ENCODE results near the gene GDF15. TPM values are rescaled to one million over a fixed set of nuclear protein-coding genes. Genes with fewer than 3 reads are reported as not detected.
"Not testable (repeated sequence)": the region's sequence is repeated elsewhere in the genome, so short reads cannot be mapped to it uniquely, and the experiment has no call there.

The GDF15 gene
- total and polyA plus RNA-seq, 8 donors = 15.7 to 180 (median 34.6) TPM

GRCh38 chr19:18345296-18345695 is 40.7 kb upstream of the GDF15 start:
- peaks cover 0 to 25% of the 10 kb centered on the region in 2 donors for H3K4me1 ChIP-seq
- H3K9me3 ChIP-seq = no peaks in the 10 kb centered on the region
- ATAC-seq (no peak), DNase-seq (no peak)
- TF ChIP-seq CTCF (IDR thresholded peaks at IDR 0.05) = no peak
- H3K27ac ChIP-seq = no peak overlapping the region
- H3K27me3 ChIP-seq = no peaks in the 10 kb centered on the region
- H3K4me3 ChIP-seq = no peak overlapping the region
- H3K36me3 ChIP-seq = peaks cover 0 to 21% of the 10 kb centered on the region in 2 donors
- intact Hi-C loops (cut with DNase I) = loop anchor here (5.0 to 10.0 kb wide), 2 partner anchors 60 to 62 kb away; no protein-coding TSS in a partner anchor

- ATAC-seq = no peak
- DNase-seq = no peak
- no peaks in the 10 kb centered on the region for H3K9me3 ChIP-seq
- TF ChIP-seq CTCF (IDR thresholded peaks at IDR 0.05) = no peak
- H3K36me3 ChIP-seq = peaks cover 0 to 21% of the 10 kb centered on the region in 2 donors
- H3K4me3 ChIP-seq = no peak overlapping the region
- peaks cover 0 to 20% of the 10 kb centered on the region in 2 donors for H3K4me1 ChIP-seq
- no peak overlapping the region for H3K27ac ChIP-seq
- no peaks in the 10 kb centered on the region for H3K27me3 ChIP-seq
- intact Hi-C loops (cut with DNase I) = loop anchor here (5.0 to 10.0 kb wide), 2 partner anchors 59 to 61 kb away; no protein-coding TSS in a partner anchor
Observed at GRCh38 chr19:18346091-18346490, 39.9 kb upstream of the GDF15 start.

- Histone ChIP-seq H3K4me3 (no peak overlapping the region), H3K27me3 (no peaks in the 10 kb centered on the region), H3K27ac (no peak overlapping the region), H3K36me3 (peaks cover 0 to 20% of the 10 kb centered on the region in 2 donors), H3K9me3 (no peaks in the 10 kb centered on the region), H3K4me1 (peaks cover 0 to 8% of the 10 kb centered on the region in 2 donors)
- intact Hi-C loops (cut with DNase I) = loop anchor here (5.0 to 10.0 kb wide), 2 partner anchors 57 to 59 kb away; no protein-coding TSS in a partner anchor
- ATAC-seq (no peak), DNase-seq (no peak)
- TF ChIP-seq CTCF (IDR thresholded peaks at IDR 0.05) = no peak
Observed at GRCh38 chr19:18348171-18348570, 37.8 kb upstream of the GDF15 start.

GRCh38 chr19:18348818-18349339 is 37.1 kb upstream of the GDF15 start:
- not testable (repeated sequence) for H3K9me3 ChIP-seq, H3K4me1 ChIP-seq, H3K4me3 ChIP-seq, H3K27ac ChIP-seq, ATAC-seq, H3K27me3 ChIP-seq, DNase-seq
- intact Hi-C loops (cut with DNase I) = loop anchor here (5.0 to 10.0 kb wide), 2 partner anchors 56 to 58 kb away; no protein-coding TSS in a partner anchor
- peaks cover 0 to 13% of the 10 kb centered on the region in 2 donors for H3K36me3 ChIP-seq

GRCh38 chr19:18349524-18350128 is 36.3 kb upstream of the GDF15 start:
- Histone ChIP-seq H3K27ac (no peak overlapping the region), H3K4me1 (peaks cover 0 to 8% of the 10 kb centered on the region in 2 donors), H3K9me3 (no peaks in the 10 kb centered on the region), H3K27me3 (no peaks in the 10 kb centered on the region), H3K36me3 (peaks cover 0 to 12% of the 10 kb centered on the region in 2 donors), H3K4me3 (no peak overlapping the region)
- TF ChIP-seq CTCF (IDR thresholded peaks at IDR 0.05) = peak; percentile 69 to 85
- ATAC-seq (peak; percentile 91), DNase-seq (peak in 3 of 4 donors; percentile 46 to 89 (median 64))
- intact Hi-C loops (cut with DNase I) = loop anchor here (5.0 to 10.0 kb wide), 2 partner anchors 55 to 58 kb away; no protein-coding TSS in a partner anchor
